ENCODE results near the gene ARHGEF19. TPM values are rescaled to one million over a fixed set of nuclear protein-coding genes. Genes with fewer than 3 reads are reported as not detected.

ARHGEF19 gene
- total and polyA plus RNA-seq, 2 of the 13 experiments (the other 11 are each of a cell fraction or from before 2014, with no cell fraction given), result 1.7 to 1.8 TPM

DNA sequence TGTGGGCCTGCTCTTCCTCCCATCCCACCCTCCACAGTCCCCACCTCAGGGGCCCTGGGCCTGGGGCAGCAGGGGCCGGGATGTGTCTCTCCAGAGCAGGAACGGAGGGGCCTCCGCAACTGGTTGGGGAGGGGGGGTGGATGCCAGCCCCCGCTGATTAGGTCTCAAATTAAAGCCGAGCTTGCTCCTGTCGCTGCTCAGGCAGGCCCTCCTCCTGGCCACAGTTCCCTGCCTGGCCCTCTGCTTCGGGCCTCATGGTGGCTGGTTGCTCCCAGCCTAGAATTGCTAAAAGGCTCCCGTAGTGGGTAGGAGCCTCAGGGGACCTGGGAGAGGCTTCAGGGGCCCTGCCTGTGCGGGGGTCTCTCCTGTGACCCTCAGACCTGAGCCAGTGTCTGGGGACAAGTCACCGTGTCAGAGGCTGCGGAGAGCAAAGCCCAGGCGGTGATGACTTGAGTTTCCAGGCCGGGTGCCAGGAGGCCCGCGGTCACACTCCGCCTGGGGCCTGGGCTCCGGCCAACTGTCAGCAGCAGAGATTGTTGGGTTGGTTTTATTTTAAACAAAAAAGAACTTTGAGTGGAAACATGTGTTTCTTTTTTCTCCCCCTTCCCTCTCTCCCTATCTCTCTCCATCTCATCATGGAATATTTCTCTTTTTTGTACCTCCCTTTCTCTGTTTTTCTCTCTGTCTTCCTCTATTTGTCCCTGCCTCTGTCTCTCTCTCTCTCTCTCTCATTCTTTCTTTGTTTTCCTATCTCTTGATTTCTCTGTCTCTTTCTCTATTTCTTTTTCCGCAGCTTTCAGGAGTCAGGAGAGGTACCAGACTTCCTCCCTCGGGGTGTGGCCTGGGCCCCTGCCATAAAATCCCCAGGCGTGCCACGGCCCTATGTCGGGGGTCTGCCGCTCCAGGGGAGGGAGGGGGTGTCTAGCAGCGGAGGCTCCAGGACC lies 36.6 kb downstream of the ARHGEF19 start (continued):
- TF ChIP-seq, protein P1, sequence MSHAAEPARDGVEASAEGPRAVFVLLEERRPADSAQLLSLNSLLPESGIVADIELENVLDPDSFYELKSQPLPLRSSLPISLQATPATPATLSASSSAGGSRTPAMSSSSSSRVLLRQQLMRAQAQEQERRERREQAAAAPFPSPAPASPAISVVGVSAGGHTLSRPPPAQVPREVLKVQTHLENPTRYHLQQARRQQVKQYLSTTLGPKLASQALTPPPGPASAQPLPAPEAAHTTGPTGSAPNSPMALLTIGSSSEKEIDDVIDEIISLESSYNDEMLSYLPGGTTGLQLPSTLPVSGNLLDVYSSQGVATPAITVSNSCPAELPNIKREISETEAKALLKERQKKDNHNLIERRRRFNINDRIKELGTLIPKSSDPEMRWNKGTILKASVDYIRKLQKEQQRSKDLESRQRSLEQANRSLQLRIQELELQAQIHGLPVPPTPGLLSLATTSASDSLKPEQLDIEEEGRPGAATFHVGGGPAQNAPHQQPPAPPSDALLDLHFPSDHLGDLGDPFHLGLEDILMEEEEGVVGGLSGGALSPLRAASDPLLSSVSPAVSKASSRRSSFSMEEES (CRISPR knock-in tag; IDR thresholded peaks at IDR 0.05), result 0 out of 2 replicates have a peak, but pooled peaks have one; percentile 37
- TF ChIP-seq ZNF577 (CRISPR knock-in tag; IDR thresholded peaks at IDR 0.05; ENCODE audit: borderline replicate concordance, low read depth) (no peak), ZHX1 (CRISPR knock-in tag; IDR thresholded peaks at IDR 0.05; ENCODE audit: low read depth) (no peak), HES4 (CRISPR knock-in tag; IDR thresholded peaks at IDR 0.05; ENCODE audit: borderline replicate concordance) (0 out of 2 replicates have a peak, but pooled peaks have one; percentile 35), ZFAT (CRISPR knock-in tag; conservative IDR thresholded peaks at IDR 0.05) (no peak), KIAA2018 (CRISPR knock-in tag; IDR thresholded peaks at IDR 0.05; ENCODE audit: borderline replicate concordance) (no peak), ZNF329 (CRISPR knock-in tag; IDR thresholded peaks at IDR 0.05; ENCODE audit: low read depth) (no peak), MBNL3 (CRISPR knock-in tag; conservative IDR thresholded peaks at IDR 0.05) (no peak), WIZ (CRISPR knock-in tag; IDR thresholded peaks at IDR 0.05) (no peak), ARID3A (IDR thresholded peaks at IDR 0.05; ENCODE audit: low read depth, low read length) (no peak), DNMT1 (CRISPR knock-in tag; IDR thresholded peaks at IDR 0.05) (no peak), PLRG1 (conservative IDR thresholded peaks at IDR 0.05) (no peak), EEA1 (CRISPR knock-in tag; IDR thresholded peaks at IDR 0.05; ENCODE audit: borderline replicate concordance) (no peak)

All from HepG2 (cell line).